OCI-LY3 (cell line): Measurements from ENCODE around the gene CTNNA3.

ENCODE experiments used
- EZH2phosphoT487 ChIP-seq: fragments of 200-600 bp; shearing (Covaris generic); IDR thresholded peaks from 2 replicates; pipeline ENCODE4 v1.6.1; 2018; ENCODE audit warnings: antibody characterized with exemption, mixed run types, low read depth
- TF ChIP-seq, protein P1 (sequence below): fragments of 200-600, 300-600 bp; sonication (generic); IDR thresholded peaks from 2 replicates; pipeline ENCODE4 v1.5.1; 2014; ENCODE audit warnings: antibody characterized with exemption, low read length, low read depth

DNA sequence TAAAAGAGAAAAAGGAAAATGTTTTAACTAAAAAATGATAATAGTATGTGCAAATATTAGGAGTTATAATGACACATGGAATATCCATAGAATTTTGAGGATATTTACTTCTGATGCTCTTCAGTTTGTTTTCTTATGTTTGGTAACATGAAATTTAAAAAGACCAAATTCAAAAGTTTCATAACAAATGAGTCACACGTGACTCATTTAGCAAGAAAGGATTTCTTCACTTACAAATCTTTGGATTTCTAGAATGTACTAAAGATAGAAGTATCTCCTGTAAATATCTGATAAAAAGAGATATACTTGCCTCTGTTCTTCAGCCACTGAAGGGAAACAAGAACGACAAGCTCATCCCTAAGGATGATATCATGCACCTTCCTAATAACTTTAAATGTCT lies 1544.6 kb downstream of the CTNNA3 start:
- TF ChIP-seq, protein P1, sequence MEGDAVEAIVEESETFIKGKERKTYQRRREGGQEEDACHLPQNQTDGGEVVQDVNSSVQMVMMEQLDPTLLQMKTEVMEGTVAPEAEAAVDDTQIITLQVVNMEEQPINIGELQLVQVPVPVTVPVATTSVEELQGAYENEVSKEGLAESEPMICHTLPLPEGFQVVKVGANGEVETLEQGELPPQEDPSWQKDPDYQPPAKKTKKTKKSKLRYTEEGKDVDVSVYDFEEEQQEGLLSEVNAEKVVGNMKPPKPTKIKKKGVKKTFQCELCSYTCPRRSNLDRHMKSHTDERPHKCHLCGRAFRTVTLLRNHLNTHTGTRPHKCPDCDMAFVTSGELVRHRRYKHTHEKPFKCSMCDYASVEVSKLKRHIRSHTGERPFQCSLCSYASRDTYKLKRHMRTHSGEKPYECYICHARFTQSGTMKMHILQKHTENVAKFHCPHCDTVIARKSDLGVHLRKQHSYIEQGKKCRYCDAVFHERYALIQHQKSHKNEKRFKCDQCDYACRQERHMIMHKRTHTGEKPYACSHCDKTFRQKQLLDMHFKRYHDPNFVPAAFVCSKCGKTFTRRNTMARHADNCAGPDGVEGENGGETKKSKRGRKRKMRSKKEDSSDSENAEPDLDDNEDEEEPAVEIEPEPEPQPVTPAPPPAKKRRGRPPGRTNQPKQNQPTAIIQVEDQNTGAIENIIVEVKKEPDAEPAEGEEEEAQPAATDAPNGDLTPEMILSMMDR = no peak
- no peak for TF ChIP-seq EZH2phosphoT487
